Stimulated activated CD4-positive, alpha-beta T cell treated with anti-CD3 and anti-CD28 coated beads, TNF-alpha, amount 100 ng/mL, for 1 hour (primary cell): ENCODE results near the gene KRT7.
"Not testable (repeated sequence)": the region's sequence is repeated elsewhere in the genome, so short reads cannot be mapped to it uniquely, and the experiment has no call there.

Source experiments
- DNase-seq, 3 donors: peaks; one replicate each; pipeline ENCODE4 v3.0.0-alpha.2; 2020; ENCODE audit warnings: low read depth in 3 of 3, low spot score in 1 of 3

Gene KRT7

GRCh38 chr12:52229836-52230343, 3.2 kb upstream of the KRT7 start:
- no peak for DNase-seq

GRCh38 chr12:52230364-52231281, 2.4 kb upstream of the KRT7 start:
- no peak for DNase-seq

GRCh38 chr12:52231305-52232202, 1.5 kb upstream of the KRT7 start:
- DNase-seq, result no peak

- DNase-seq, result no peak
Observed at GRCh38 chr12:52232203-52232673, 805 bp upstream of the KRT7 start.

- DNase-seq, result no peak
Observed at GRCh38 chr12:52233462-52234207, 592 bp downstream of the KRT7 start.

- DNase-seq, result no peak
Observed at GRCh38 chr12:52234223-52234810, 1.3 kb downstream of the KRT7 start.

GRCh38 chr12:52235001-52235764, 2.1 kb downstream of the KRT7 start:
- no peak for DNase-seq

- DNase-seq, result no peak
Observed at GRCh38 chr12:52235822-52236361, 2.8 kb downstream of the KRT7 start.

- DNase-seq, result no peak
Observed at GRCh38 chr12:52236386-52237050, 3.5 kb downstream of the KRT7 start.

- no peak for DNase-seq
Observed at GRCh38 chr12:52238207-52238840, 5.3 kb downstream of the KRT7 start.

- no peak for DNase-seq
Observed at GRCh38 chr12:52238916-52239646, 6.0 kb downstream of the KRT7 start.

GRCh38 chr12:52239767-52240166, 6.7 kb downstream of the KRT7 start:
- DNase-seq, result no peak

GRCh38 chr12:52240247-52240646, 7.2 kb downstream of the KRT7 start:
- DNase-seq, result not testable (repeated sequence)

- no peak for DNase-seq
Observed at GRCh38 chr12:52241205-52241842, 8.3 kb downstream of the KRT7 start.

- DNase-seq, result no peak
Observed at GRCh38 chr12:52242442-52243258, 9.6 kb downstream of the KRT7 start.

- no peak for DNase-seq
Observed at GRCh38 chr12:52243259-52243855, 10.3 kb downstream of the KRT7 start.
